Epithelial cell of proximal tubule (primary cell): ENCODE measurements around the gene GID8. TPM values are rescaled to one million over a fixed set of nuclear protein-coding genes. Genes with fewer than 3 reads are reported as not detected.
"Not testable (repeated sequence)": the region's sequence is repeated elsewhere in the genome, so short reads cannot be mapped to it uniquely, and the experiment has no call there.

Experiments used
- DNase-seq: peaks from one replicate; pipeline ENCODE4 v3.0.0-alpha.2; 2011; ENCODE audit warnings: low read depth
- H3K4me3 ChIP-seq: 2 replicates; pipeline ENCODE4 v1.5.1; 2011; ENCODE audit warnings: low read depth, mild to moderate bottlenecking, low read length
- CTCF ChIP-seq: conservative IDR thresholded peaks from 2 replicates; pipeline ENCODE4 v1.5.1; 2012; ENCODE audit warnings: low read depth, mild to moderate bottlenecking, low read length
- total RNA-seq: library from RNA; depleted of rRNA; stranded (reverse); fragments of >200 nt; gene quantifications from 2 replicates; pipeline ENCODE4 v1.2.3, GENCODE V29; 2015

GID8 gene
- total RNA-seq, 1 donor from 2014 or later: 23.6 TPM

- DNase-seq: no peak
- no peak for TF ChIP-seq CTCF
- no peak overlapping the region for H3K4me3 ChIP-seq
Observed at GRCh38 chr20:62916703-62917476, 21.1 kb upstream of the GID8 start.

GRCh38 chr20:62917720-62918119 is 20.2 kb upstream of the GID8 start:
- TF ChIP-seq CTCF: no peak
- H3K4me3 ChIP-seq: no peak overlapping the region
- DNase-seq: no peak

- H3K4me3 ChIP-seq: no peak overlapping the region
- TF ChIP-seq CTCF: no peak
- DNase-seq: no peak
Observed at GRCh38 chr20:62918147-62918546, 19.8 kb upstream of the GID8 start.

- TF ChIP-seq CTCF: no peak
- DNase-seq: no peak
- H3K4me3 ChIP-seq: no peak overlapping the region
Observed at GRCh38 chr20:62918831-62919230, 19.1 kb upstream of the GID8 start.

- H3K4me3 ChIP-seq: no peak overlapping the region
- TF ChIP-seq CTCF: no peak
- DNase-seq: no peak
Observed at GRCh38 chr20:62920039-62920645, 17.8 kb upstream of the GID8 start.

GRCh38 chr20:62921119-62921687 is 16.7 kb upstream of the GID8 start:
- no peak overlapping the region for H3K4me3 ChIP-seq
- TF ChIP-seq CTCF: peak; percentile 72
- no peak for DNase-seq

- no peak overlapping the region for H3K4me3 ChIP-seq
- no peak for TF ChIP-seq CTCF
- DNase-seq: no peak
Observed at GRCh38 chr20:62922451-62922921, 15.5 kb upstream of the GID8 start.

- H3K4me3 ChIP-seq, DNase-seq: not testable (repeated sequence)
Observed at GRCh38 chr20:62923059-62923668, 14.8 kb upstream of the GID8 start.
